ENCODE measurements around the gene SPG7. TPM values are rescaled to one million over a fixed set of nuclear protein-coding genes. Genes with fewer than 3 reads are reported as not detected.

SPG7 gene
- total RNA-seq, 2 donors from 2014 or later, result 214 to 333 TPM

GRCh38 chr16:89555780-89556179 is 47.6 kb downstream of the SPG7 start:
- Histone ChIP-seq H3K36me3 (peaks cover 28% of the 10 kb centered on the region), H3K27me3 (replicated peaks; ENCODE audit: insufficient read depth) (no peaks in the 10 kb centered on the region), H3K27ac (no peak overlapping the region), H3K4me3 (no peak overlapping the region), H3K4me1 (ENCODE audit: control insufficient read depth in 1 of 2, low read depth in 2 of 2) (peaks cover 0 to 5% of the 10 kb centered on the region in 2 donors), H3K9me3 (no peaks in the 10 kb centered on the region)
- ATAC-seq (ENCODE audit: insufficient number of reproducible peaks, low FRiP score, low read depth) (no peak), DNase-seq (ENCODE audit: low spot score) (no peak)
- TF ChIP-seq, protein P1, sequence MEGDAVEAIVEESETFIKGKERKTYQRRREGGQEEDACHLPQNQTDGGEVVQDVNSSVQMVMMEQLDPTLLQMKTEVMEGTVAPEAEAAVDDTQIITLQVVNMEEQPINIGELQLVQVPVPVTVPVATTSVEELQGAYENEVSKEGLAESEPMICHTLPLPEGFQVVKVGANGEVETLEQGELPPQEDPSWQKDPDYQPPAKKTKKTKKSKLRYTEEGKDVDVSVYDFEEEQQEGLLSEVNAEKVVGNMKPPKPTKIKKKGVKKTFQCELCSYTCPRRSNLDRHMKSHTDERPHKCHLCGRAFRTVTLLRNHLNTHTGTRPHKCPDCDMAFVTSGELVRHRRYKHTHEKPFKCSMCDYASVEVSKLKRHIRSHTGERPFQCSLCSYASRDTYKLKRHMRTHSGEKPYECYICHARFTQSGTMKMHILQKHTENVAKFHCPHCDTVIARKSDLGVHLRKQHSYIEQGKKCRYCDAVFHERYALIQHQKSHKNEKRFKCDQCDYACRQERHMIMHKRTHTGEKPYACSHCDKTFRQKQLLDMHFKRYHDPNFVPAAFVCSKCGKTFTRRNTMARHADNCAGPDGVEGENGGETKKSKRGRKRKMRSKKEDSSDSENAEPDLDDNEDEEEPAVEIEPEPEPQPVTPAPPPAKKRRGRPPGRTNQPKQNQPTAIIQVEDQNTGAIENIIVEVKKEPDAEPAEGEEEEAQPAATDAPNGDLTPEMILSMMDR (IDR thresholded peaks at IDR 0.05), result no peak

- Histone ChIP-seq H3K36me3 (peaks cover 28% of the 10 kb centered on the region), H3K4me3 (no peak overlapping the region), H3K9me3 (no peaks in the 10 kb centered on the region), H3K4me1 (ENCODE audit: control insufficient read depth in 1 of 2, low read depth in 2 of 2) (peaks cover 6 to 16% of the 10 kb centered on the region in 2 donors), H3K27ac (no peak overlapping the region), H3K27me3 (replicated peaks; ENCODE audit: insufficient read depth) (no peaks in the 10 kb centered on the region)
- ATAC-seq (ENCODE audit: insufficient number of reproducible peaks, low FRiP score, low read depth) (no peak), DNase-seq (ENCODE audit: low spot score) (peak; percentile 43)
- TF ChIP-seq, protein P1 (IDR thresholded peaks at IDR 0.05), result peak; percentile 65
Observed at GRCh38 chr16:89556750-89557689, 48.8 kb downstream of the SPG7 start.

DNA sequence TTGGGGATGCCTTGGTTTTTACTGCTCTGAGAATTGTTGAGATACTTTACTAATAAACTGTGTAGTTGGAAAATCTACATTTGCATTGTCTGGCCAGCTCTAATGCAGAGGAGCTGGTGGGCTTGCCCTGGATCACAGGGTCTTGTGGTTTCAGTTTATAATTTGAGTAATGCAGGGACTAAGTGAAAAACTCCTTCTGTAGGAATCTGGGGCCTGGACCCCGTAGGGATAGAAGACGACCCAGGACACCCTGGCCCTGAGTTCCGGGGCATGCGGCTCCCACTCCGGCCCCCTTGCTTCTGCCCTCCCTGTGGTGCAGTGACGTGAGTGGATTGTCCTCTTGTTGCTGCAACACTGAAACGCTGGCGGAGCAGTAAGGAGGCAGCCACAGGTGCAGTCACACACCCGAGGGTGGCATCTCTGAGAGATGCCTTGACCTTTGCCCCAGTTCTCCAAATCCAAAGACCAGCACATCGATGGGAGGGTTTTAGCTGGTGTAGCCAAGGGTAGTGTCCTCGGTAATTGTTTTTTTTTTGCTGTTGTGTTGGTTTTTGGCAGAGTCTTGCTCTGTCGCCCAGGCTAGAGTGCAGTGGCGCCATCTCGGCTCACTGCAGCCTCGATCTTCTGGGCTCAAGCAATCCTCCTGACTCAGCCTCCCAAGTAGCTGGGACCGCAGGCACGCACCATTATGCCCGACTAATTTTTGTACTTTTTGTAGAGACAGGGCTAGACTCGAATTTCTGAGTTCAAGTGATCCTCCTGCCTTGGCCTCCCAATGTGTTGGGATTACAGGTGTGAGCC is 49.7 kb downstream of the SPG7 start:
- no peaks in the 10 kb centered on the region for H3K9me3 ChIP-seq
- peaks cover 10 to 25% of the 10 kb centered on the region in 2 donors for H3K4me1 ChIP-seq (ENCODE audit: control insufficient read depth in 1 of 2, low read depth in 2 of 2)
- TF ChIP-seq, protein P1 (IDR thresholded peaks at IDR 0.05), result no peak
- no peak overlapping the region for H3K4me3 ChIP-seq
- H3K27me3 ChIP-seq (replicated peaks; ENCODE audit: insufficient read depth), result no peaks in the 10 kb centered on the region
- H3K36me3 ChIP-seq, result peaks cover 28% of the 10 kb centered on the region
- H3K27ac ChIP-seq, result no peak overlapping the region
- no peak for DNase-seq (ENCODE audit: low spot score)
- no peak for ATAC-seq (ENCODE audit: insufficient number of reproducible peaks, low FRiP score, low read depth)

DNA sequence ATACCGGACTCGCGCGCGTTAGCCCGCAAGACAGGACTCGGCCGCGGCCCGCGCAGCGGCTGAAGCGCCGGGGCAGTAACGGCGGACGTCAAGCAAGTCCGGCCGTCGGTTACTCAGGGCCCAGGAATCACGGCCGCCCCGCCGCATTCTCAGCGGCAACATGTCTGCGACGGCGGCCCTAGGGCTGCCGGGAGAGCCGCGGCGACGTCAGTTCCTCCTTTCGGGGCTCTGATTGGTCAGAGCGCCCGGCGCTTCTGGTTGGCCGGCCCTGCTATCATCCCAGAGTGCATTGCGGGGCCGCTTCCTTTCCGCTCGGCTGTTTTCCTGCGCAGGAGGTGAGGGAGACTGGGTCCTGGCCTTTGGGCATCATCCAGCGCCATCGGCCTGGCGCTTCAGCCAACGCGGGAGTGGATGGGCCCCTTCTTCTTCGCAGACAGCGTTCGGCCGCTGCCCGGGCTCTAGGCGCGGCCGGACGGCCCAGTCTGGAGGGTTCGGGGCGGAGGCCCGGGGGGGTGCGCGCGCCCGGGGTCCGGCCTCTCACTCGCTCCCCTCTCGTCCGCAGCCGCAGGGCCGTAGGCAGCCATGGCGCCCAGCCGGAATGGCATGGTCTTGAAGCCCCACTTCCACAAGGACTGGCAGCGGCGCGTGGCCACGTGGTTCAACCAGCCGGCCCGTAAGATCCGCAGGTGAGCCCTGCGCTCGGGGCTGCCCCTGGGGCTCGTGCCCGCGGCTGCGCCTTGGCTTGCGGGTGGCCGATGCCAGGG is 52.4 kb downstream of the SPG7 start, which contains the start of gene RPL13:
Gene RPL13 (plus strand): TSS at position 305 of the 764 bp plus-strand sequence. CDS start 278 bp downstream, at position 583.
- H3K4me3 ChIP-seq, result peak within 1 kb of the TSS; percentile 82
- peak within 1 kb of the TSS; percentile 93 to 98 for H3K27ac ChIP-seq
- peak; percentile 84 for DNase-seq (ENCODE audit: low spot score)
- H3K9me3 ChIP-seq, result no peaks in the 10 kb centered on the region
- TF ChIP-seq, protein P1 (IDR thresholded peaks at IDR 0.05), result no peak
- peaks cover 18 to 45% of the 10 kb centered on the region in 2 donors for H3K4me1 ChIP-seq (ENCODE audit: control insufficient read depth in 1 of 2, low read depth in 2 of 2)
- H3K27me3 ChIP-seq (replicated peaks; ENCODE audit: insufficient read depth), result no peaks in the 10 kb centered on the region
- peaks cover 31% of the 10 kb centered on the region for H3K36me3 ChIP-seq
- peak; percentile 91 for ATAC-seq (ENCODE audit: insufficient number of reproducible peaks, low FRiP score, low read depth)
